Measurements from ENCODE around the gene COL27A1. TPM values are rescaled to one million over a fixed set of nuclear protein-coding genes. Genes with fewer than 3 reads are reported as not detected.

The COL27A1 gene
- total and polyA plus RNA-seq, 4 donors: 10.9 to 25.6 (median 17.4) TPM

GRCh38 chr9:114214686-114215414, 59.5 kb downstream of the COL27A1 start:
- Histone ChIP-seq H3K27me3 (ENCODE audit: control insufficient read depth in 3 of 3, insufficient read depth in 3 of 3, low read length in 2 of 3) (no peaks in the 10 kb centered on the region), H3K36me3 (ENCODE audit: control insufficient read depth in 4 of 4, insufficient read depth in 4 of 4, low read length in 4 of 4) (peaks cover 0 to 36% (median 8%) of the 10 kb centered on the region in 4 donors), H3K27ac (ENCODE audit: low read depth in 1 of 2, low read length in 1 of 2) (no peak overlapping the region), H3K9me3 (ENCODE audit: control insufficient read depth in 4 of 4, insufficient read depth in 3 of 4, low read length in 3 of 4) (no peaks in the 10 kb centered on the region), H3K9ac (ENCODE audit: insufficient read depth in 1 of 2, low read length in 2 of 2) (no peak overlapping the region), H3K4me1 (ENCODE audit: control insufficient read depth in 5 of 5, insufficient read depth in 5 of 5, low read length in 5 of 5) (peaks cover 0 to 37% (median 14%) of the 10 kb centered on the region in 5 donors), H3K4me3 (no peak overlapping the region)
- DNase-seq (no peak), ATAC-seq (ENCODE audit: insufficient read depth, low FRiP score) (no peak)
- 77 to 93% methylated on average over 7 of the region's 7 CpGs for WGBS, 2 donors
- no peak for TF ChIP-seq CTCF (IDR thresholded peaks at IDR 0.05; ENCODE audit: control extremely low read depth, extremely low read depth)

- Histone ChIP-seq H3K9ac (ENCODE audit: insufficient read depth in 1 of 2, low read length in 2 of 2) (no peak overlapping the region), H3K27ac (ENCODE audit: low read depth in 1 of 2, low read length in 1 of 2) (no peak overlapping the region), H3K36me3 (ENCODE audit: control insufficient read depth in 4 of 4, insufficient read depth in 4 of 4, low read length in 4 of 4) (peaks cover 0 to 33% (median 8%) of the 10 kb centered on the region in 4 donors), H3K4me3 (no peak overlapping the region), H3K4me1 (ENCODE audit: control insufficient read depth in 5 of 5, insufficient read depth in 5 of 5, low read length in 5 of 5) (peaks cover 0 to 43% (median 16%) of the 10 kb centered on the region in 5 donors), H3K9me3 (ENCODE audit: control insufficient read depth in 4 of 4, insufficient read depth in 3 of 4, low read length in 3 of 4) (no peaks in the 10 kb centered on the region), H3K27me3 (ENCODE audit: control insufficient read depth in 3 of 3, insufficient read depth in 3 of 3, low read length in 2 of 3) (no peaks in the 10 kb centered on the region)
- 41 to 57% methylated on average over 7 of the region's 7 CpGs for WGBS, 2 donors
- ATAC-seq (ENCODE audit: insufficient read depth, low FRiP score) (no peak), DNase-seq (peak; percentile 85 to 91 (median 90))
- TF ChIP-seq CTCF (IDR thresholded peaks at IDR 0.05; ENCODE audit: control extremely low read depth, extremely low read depth): no peak
Observed at GRCh38 chr9:114216081-114216480, 60.7 kb downstream of the COL27A1 start.

GRCh38 chr9:114216976-114217375, 61.6 kb downstream of the COL27A1 start:
- ATAC-seq (ENCODE audit: insufficient read depth, low FRiP score): no peak
- no peak for TF ChIP-seq CTCF (IDR thresholded peaks at IDR 0.05; ENCODE audit: control extremely low read depth, extremely low read depth)
- Histone ChIP-seq H3K36me3 (ENCODE audit: control insufficient read depth in 4 of 4, insufficient read depth in 4 of 4, low read length in 4 of 4) (peaks cover 0 to 30% (median 7%) of the 10 kb centered on the region in 4 donors), H3K27ac (ENCODE audit: low read depth in 1 of 2, low read length in 1 of 2) (no peak overlapping the region), H3K27me3 (ENCODE audit: control insufficient read depth in 3 of 3, insufficient read depth in 3 of 3, low read length in 2 of 3) (no peaks in the 10 kb centered on the region), H3K9me3 (ENCODE audit: control insufficient read depth in 4 of 4, insufficient read depth in 3 of 4, low read length in 3 of 4) (no peaks in the 10 kb centered on the region), H3K4me3 (no peak overlapping the region), H3K9ac (ENCODE audit: insufficient read depth in 1 of 2, low read length in 2 of 2) (no peak overlapping the region), H3K4me1 (ENCODE audit: control insufficient read depth in 5 of 5, insufficient read depth in 5 of 5, low read length in 5 of 5) (peaks cover 0 to 43% (median 16%) of the 10 kb centered on the region in 5 donors)
- WGBS, 2 donors: 93 to 95% methylated on average over 4 of the region's 4 CpGs
- DNase-seq: no peak

All from lung (tissue), 12 donors.